GM18502 (cell line): ENCODE data around the gene SPATA22.
"Not testable (repeated sequence)": the region's sequence is repeated elsewhere in the genome, so short reads cannot be mapped to it uniquely, and the experiment has no call there.

ENCODE experiments used
- ATAC-seq: cut with Tn5 transposase; IDR thresholded peaks from one replicate; pipeline ENCODE4 v1.9.1; 2021; ENCODE audit warnings: mild to moderate bottlenecking; ENCODE audit not compliant: unreplicated experiment, poor library complexity

The SPATA22 gene

GRCh38 chr17:3475251-3475685, 3.6 kb upstream of the SPATA22 start:
- ATAC-seq, result no peak

- ATAC-seq, result no peak
These were observed 2.6 kb upstream of the SPATA22 start for GRCh38 chr17:3474212-3474611.

GRCh38 chr17:3472137-3472536, 518 bp upstream of the SPATA22 start:
- ATAC-seq, result no peak

GRCh38 chr17:3469529-3469928, 2.1 kb downstream of the SPATA22 start:
- no peak for ATAC-seq

GRCh38 chr17:3466355-3466754, 5.3 kb downstream of the SPATA22 start:
- ATAC-seq, result not testable (repeated sequence)

- ATAC-seq, result no peak
These were observed 23.5 kb downstream of the SPATA22 start for GRCh38 chr17:3448059-3448665.

- no peak for ATAC-seq
These were observed 24.0 kb downstream of the SPATA22 start for GRCh38 chr17:3447625-3448024.

- ATAC-seq, result no peak
These were observed 31.2 kb downstream of the SPATA22 start for GRCh38 chr17:3440451-3440850.

- no peak for ATAC-seq
These were observed 33.3 kb downstream of the SPATA22 start for GRCh38 chr17:3438368-3438767.

GRCh38 chr17:3433741-3434140, 37.9 kb downstream of the SPATA22 start, which contains the start of gene OR1E2:
OR1E2 (minus strand) TSS chr17:3433841; CDS start chr17:3433841, 0 bp downstream.
- ATAC-seq, result no peak

- ATAC-seq, result not testable (repeated sequence)
These were observed 38.4 kb downstream of the SPATA22 start for GRCh38 chr17:3433215-3433614.

- no peak for ATAC-seq
These were observed 53.4 kb downstream of the SPATA22 start for GRCh38 chr17:3418222-3418621.

GRCh38 chr17:3415610-3416009, 56.0 kb downstream of the SPATA22 start:
- ATAC-seq, result no peak

GRCh38 chr17:3412216-3412615, 59.4 kb downstream of the SPATA22 start:
- ATAC-seq, result not testable (repeated sequence)

GRCh38 chr17:3411070-3411469, 60.5 kb downstream of the SPATA22 start, which contains the start of gene OR3A3:
OR3A3 (plus strand) TSS chr17:3411370.
- no peak for ATAC-seq

GRCh38 chr17:3403856-3404255, 67.8 kb downstream of the SPATA22 start:
- not testable (repeated sequence) for ATAC-seq

- ATAC-seq, result no peak
These were observed 69.8 kb downstream of the SPATA22 start for GRCh38 chr17:3401786-3402185.

- ATAC-seq, result no peak
These were observed 71.6 kb downstream of the SPATA22 start for GRCh38 chr17:3400055-3400454.

GRCh38 chr17:3398310-3398709, 73.3 kb downstream of the SPATA22 start, which contains the start of gene OR1E1:
OR1E1 (minus strand) TSS chr17:3398410; CDS start chr17:3398410, 0 bp downstream.
- no peak for ATAC-seq

- not testable (repeated sequence) for ATAC-seq
These were observed 73.8 kb downstream of the SPATA22 start for GRCh38 chr17:3397801-3398200.
